Stimulated activated CD4-positive, alpha-beta T cell treated with anti-CD3 and anti-CD28 coated beads, Interleukin-15, amount 100 ng/mL, for 1 hour (primary cell): ENCODE results near the gene DHRS3.
"Not testable (repeated sequence)": the region's sequence is repeated elsewhere in the genome, so short reads cannot be mapped to it uniquely, and the experiment has no call there.

Source experiments
- DNase-seq, 2 donors: peaks; one replicate each; pipeline ENCODE4 v3.0.0-alpha.2; 2020; ENCODE audit warnings: low read depth in 1 of 2, low spot score in 1 of 2

DHRS3 gene

GRCh38 chr1:12580054-12580887, 37.7 kb downstream of the DHRS3 start:
- DNase-seq = no peak

DNA sequence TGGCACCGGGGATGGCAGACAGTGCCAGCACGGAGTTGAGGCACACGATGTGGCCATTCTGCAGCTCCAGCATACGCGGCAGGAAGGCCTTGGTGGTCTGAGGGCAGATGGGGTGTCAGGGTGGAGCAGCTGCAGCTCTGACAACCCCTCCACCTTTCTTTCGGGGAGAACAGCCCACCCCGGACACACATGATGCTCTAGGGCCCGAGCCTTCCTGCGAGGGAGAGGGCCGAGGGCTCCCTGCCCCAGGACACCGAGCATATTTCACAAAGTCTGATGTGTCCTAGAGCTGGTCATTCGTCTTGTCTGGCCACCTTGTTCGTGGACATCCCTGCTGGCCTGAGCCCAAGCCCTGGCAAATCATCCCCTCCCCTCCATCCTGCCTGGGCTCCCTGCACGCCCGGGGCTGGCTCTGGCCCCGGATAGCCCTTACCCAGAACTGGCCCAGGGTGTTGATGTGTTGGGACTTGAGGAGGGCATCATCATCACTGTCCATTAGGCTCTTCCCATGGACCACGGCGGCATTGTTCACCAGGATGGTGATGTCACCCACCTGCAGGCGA, 39.1 kb downstream of the DHRS3 start:
- no peak for DNase-seq

GRCh38 chr1:12577020-12577419, 41.0 kb downstream of the DHRS3 start:
- DNase-seq = no peak

DNA sequence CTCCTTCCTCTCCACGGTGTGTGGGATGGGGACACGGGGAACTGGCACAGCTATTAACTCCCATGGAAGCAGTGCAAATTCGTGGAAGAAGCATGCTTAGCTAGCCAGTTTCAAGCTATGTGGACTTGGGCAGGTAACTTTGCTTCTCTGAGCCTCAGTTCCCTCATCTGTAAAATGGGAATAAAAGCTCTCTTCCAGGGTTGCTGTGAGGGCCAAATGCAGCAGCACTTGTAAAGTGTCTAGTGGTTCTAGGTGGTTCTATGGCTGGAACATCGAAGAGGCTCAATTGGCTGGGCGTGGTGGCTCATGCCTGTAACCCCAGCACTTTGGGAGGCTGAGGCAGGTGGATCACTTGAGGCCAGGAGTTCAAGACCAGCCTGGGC, 43.3 kb downstream of the DHRS3 start:
- DNase-seq = no peak

DNA sequence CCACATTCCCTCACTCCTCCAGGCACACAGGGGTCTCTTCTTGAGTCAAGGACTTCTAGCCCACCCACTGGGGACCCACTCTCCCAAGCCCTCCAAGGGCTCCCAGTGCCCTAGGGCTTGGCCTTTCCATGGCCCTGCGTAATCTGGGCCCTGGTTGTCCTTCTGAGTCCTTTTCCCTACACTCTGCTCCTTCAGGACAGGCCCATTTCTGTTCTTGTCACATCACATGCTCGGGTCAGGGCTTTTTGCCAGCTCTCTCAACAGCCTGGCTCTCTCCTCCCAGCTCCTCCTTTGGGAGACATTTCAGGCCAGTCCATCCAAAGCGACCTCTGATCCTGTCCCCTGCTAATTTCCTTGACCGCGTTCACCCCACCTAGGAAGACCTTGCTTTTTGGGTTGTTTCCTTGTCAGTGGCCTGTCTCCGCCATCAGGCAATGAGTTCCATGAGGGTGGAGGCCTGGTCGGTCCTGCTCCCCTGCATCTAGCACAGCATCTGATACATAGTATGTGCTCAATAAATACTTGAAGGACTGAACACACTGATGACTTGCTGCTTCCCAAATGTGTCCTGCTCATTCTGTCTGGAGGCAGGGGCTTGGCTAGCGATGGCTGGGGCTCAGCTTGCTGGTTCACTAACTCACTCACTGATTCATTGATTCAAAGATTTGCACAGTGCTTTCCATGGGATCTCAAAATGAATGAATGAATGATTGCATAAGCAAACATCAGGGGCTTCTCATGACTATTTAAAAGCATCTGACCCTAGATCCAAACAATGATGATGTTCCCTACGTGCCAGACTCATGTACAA, 44.8 kb downstream of the DHRS3 start:
- DNase-seq = no peak

DNA sequence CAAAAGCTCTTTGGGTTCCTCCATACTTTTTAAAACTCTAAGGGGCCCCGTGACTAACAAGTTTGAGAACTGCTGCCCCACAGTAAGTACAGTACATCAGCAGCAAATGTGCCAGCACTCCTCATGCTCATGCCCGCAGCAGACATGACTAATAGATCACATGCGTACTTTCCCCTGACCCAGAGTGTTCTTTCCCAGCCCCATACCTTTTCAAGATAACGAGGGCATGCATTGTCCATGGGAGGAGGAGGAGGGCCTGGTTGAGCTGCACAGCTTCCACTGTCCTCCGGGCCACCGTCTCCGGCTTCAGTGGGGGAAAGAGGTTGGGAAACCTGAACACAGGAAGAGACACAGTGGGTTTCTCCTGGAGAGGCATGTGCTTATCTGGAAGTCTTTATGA, 45.5 kb downstream of the DHRS3 start:
- no peak for DNase-seq

GRCh38 chr1:12570291-12570690, 47.7 kb downstream of the DHRS3 start:
- DNase-seq = no peak

GRCh38 chr1:12568009-12568767, 49.8 kb downstream of the DHRS3 start:
- DNase-seq = no peak

- no peak for DNase-seq
These were observed 50.7 kb downstream of the DHRS3 start for GRCh38 chr1:12567288-12567819.

DNA sequence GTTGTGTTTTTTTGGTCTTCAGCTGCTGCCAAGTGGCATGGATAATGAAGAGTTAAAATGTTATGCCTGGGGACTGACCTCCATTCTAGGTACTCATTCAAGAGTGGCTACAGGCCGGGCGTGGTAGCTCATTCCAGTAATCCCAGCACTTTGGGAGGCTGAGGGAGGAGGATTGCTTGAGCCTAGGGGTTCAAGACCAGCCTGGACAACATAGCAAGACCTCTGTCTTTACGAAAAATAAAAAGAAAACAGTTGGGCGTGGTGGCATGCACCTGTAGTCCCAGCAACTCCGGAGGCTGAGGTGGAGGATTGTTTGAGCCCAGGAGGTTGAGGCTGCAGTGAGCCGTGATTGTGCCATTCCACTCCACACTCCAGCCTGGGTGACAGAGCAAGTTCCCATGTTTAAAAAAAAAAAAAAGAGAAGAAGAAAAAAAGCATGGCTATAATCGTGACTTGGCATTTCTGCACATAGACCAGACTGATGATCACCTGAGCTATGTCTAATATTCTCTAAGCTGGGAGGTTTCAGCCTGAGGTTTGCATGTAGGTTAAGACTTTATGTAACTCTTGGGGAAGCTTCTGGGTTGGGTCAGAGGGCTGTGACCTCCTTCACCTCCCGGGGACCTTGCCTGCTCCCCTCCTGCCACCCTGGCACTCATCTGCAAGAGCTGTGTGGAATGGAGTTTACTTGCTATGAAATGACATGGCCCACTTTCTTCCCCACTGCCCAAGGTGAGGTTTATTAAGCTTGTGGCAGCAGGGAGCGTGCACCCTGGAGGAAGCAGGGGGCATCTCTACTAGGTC, 51.3 kb downstream of the DHRS3 start:
- no peak for DNase-seq

GRCh38 chr1:12565966-12566352, 52.1 kb downstream of the DHRS3 start:
- DNase-seq = no peak

DNA sequence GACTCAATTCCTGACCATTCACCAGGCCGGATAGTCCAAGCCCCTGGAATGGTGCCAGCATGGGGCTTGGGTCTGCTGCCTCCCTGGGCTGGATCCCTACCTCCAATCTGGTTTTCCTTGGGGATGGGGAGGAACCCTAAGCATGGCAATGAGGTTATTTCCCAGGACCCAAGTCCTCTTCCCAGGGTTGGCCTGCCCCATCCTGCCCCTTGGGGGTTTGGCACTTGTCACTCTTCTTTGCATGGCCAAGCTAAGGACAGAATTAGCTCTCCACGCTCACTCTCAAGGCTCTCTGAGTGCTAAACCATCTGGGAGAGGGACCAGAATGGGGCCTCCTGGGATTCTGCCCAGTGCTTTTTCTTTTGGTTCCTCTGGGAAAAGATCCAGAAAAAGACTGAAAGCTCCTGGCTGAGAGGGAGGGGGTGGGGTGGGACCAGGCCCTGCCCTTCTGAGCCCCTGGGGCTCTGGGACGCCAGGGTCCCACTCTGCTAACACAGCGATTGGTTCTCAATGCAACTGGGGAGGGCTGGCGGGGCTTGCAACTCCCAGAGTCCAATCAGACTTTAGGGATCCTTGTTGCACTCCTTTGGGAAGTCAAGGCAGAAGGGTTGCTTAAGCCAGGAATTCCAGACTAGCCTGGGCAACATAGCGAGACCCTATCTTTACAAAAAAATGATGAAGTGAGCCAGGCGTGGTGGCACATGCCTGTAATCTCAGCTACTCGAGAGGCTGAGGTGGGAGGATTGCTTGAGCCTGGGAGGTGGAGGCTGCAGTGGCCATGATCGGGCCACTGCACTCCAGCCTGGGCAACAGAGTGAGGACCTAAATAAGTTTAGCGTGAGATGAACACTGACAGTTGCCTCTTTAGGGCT, 52.7 kb downstream of the DHRS3 start:
- no peak for DNase-seq

DNA sequence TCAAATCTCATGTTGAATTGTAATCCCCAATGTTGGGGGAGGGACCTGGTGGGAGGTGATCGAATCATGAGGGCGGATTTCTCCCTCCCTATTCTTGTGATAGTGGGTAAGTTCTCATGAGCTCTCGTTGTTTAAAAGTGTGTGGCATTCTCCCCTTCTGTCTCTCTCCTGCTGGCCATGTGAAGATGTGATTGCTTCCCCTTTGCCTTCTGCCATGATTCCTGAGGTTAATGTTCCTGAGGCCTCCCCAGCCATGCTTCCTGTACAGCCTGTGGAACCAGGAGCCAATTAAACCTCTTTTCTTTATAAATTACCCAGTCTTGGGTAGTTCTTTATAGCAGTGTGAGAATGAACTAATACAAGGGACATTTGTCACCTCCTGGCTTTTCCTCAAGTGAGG, 53.8 kb downstream of the DHRS3 start:
- DNase-seq = not testable (repeated sequence)

DNA sequence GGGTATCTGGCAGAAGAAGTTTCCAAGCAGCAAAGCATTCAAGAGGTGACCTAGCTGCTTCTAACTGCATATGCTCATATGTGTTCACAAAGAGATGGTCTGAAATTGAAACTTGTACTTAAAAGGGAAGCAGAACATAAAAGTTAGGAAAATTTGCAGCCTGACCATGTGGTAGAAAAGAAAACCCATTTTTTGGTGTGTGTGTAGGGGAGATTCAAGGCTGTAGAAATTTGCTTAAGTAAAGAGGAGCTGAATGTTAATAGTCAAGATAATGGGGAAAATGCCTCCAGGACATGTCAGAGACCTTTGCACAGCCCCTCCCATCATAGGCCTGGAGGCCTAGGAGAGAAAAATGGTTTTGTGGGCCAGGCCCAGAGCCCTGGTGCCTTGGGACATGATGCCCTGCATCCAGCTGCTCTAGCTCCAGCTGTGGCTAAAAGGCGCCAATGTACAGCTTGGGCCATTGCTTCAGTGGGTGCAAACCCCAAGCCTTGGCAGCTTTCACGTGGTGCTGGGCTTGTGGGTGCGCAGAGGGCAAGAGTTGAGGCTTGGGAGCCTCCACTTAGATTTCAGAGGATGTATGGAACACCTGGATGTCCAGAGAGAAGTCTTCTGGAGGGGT, 54.9 kb downstream of the DHRS3 start:
- DNase-seq = no peak

DNA sequence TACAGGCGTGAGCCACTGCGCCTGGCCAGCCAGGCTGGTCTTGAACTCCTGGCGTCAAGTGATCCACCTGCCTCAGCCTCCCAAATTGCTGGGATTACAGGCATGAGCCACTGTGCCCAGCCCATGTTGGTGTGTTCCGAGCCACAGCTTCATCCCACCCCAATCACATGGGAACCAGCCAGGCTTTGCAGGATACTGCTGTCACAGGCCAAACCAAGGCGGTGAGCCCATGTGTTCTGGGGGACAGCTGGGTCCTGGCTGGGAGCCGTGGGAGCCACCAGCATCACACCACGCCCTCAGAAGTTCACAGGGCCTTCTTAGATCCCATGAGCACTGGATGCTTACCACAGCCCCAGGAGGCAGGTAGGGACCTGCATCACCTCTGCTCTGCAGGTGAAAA, 56.9 kb downstream of the DHRS3 start:
- DNase-seq = no peak

GRCh38 chr1:12556957-12557935, 60.8 kb downstream of the DHRS3 start:
- no peak for DNase-seq

DNA sequence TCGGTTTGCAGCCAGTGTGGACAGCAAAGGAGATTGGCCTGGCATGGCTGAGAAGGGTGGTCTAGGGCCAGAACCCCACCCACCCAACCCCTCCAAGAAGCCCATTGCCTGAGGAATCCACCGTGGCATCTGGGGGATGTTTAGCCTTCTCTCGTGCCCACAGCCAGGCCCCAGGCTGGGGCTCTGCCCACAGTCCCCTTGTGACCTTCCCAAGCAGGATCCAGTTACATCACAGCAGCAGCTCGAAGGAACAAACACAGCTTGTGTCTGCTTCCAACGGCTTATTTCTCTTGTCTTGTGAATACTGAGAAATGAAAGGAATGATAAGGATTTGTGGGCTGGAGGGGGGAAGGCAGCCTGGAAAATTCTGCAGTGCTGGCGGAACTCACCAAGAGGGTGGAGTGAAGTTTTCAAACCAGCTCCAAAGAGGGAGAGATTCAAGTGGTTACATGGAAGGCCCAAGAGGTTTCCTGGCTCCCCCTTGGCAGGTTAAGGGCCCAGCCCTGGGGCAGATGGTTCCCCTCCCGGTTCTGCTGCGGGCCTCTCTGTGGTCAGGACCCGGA, 61.6 kb downstream of the DHRS3 start:
- no peak for DNase-seq
